ENCODE results near the gene MYO16.

DNA sequence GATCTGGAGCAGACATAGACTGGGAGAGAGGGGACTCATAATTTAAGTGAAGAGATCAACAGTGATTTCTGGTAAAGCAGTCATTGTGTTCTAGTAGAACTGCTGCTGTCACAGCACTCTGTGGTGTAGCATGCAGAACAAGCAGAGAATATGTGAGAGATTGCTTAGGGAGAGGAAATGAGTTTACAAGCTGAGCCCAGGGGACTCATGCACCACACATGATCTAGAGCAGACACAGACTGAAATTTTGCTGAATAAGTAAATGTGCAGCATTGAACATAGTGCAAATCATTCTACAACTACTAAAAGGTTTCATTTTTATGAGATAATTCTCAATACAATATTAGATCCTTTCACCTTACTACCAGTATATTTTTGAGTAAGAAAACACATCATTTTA, 125.7 kb downstream of the MYO16 start:
- TF ChIP-seq ZNF362 (tag by site-specific recombination; IDR thresholded peaks at IDR 0.05) (no peak), ZNF391 (tag by site-specific recombination; IDR thresholded peaks at IDR 0.05; ENCODE audit: borderline replicate concordance, low read depth) (no peak), PATZ1 (tag by site-specific recombination; IDR thresholded peaks at IDR 0.05) (no peak), ZNF10 (tag by site-specific recombination; IDR thresholded peaks at IDR 0.05) (no peak), ZNF37A (tag by site-specific recombination; IDR thresholded peaks at IDR 0.05) (no peak), ZNF629 (tag by site-specific recombination; IDR thresholded peaks at IDR 0.05) (no peak), ZNF561 (tag by site-specific recombination; IDR thresholded peaks at IDR 0.05; ENCODE audit: borderline replicate concordance) (no peak), FEZF1 (tag by site-specific recombination; IDR thresholded peaks at IDR 0.05) (no peak), ZNF211 (tag by site-specific recombination; IDR thresholded peaks at IDR 0.05; ENCODE audit: low read depth) (no peak)
- TF ChIP-seq, protein P1, sequence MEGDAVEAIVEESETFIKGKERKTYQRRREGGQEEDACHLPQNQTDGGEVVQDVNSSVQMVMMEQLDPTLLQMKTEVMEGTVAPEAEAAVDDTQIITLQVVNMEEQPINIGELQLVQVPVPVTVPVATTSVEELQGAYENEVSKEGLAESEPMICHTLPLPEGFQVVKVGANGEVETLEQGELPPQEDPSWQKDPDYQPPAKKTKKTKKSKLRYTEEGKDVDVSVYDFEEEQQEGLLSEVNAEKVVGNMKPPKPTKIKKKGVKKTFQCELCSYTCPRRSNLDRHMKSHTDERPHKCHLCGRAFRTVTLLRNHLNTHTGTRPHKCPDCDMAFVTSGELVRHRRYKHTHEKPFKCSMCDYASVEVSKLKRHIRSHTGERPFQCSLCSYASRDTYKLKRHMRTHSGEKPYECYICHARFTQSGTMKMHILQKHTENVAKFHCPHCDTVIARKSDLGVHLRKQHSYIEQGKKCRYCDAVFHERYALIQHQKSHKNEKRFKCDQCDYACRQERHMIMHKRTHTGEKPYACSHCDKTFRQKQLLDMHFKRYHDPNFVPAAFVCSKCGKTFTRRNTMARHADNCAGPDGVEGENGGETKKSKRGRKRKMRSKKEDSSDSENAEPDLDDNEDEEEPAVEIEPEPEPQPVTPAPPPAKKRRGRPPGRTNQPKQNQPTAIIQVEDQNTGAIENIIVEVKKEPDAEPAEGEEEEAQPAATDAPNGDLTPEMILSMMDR (tag by site-specific recombination; IDR thresholded peaks at IDR 0.05) = no peak
- TF ChIP-seq, protein P2, sequence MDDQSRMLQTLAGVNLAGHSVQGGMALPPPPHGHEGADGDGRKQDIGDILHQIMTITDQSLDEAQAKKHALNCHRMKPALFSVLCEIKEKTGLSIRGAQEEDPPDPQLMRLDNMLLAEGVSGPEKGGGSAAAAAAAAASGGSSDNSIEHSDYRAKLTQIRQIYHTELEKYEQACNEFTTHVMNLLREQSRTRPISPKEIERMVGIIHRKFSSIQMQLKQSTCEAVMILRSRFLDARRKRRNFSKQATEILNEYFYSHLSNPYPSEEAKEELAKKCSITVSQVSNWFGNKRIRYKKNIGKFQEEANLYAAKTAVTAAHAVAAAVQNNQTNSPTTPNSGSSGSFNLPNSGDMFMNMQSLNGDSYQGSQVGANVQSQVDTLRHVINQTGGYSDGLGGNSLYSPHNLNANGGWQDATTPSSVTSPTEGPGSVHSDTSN (CRISPR knock-in tag; IDR thresholded peaks at IDR 0.05) = no peak

All from HEK293 (cell line).